Mesenchymal stem cell (in vitro differentiated cells and primary cell): Measurements from ENCODE around the gene FGFRL1.

ENCODE experiments used
- DNase-seq: peaks from one replicate; pipeline ENCODE4 v3.0.0-alpha.2; 2013
- H2AFZ ChIP-seq: one replicate; pipeline ENCODE4 v1.6.1; 2013; ENCODE audit warnings: low read depth, mild to moderate bottlenecking, control low read depth, inconsistent platforms, low read length, moderate library complexity
- H2AK5ac ChIP-seq: 2 replicates; pipeline ENCODE4 v1.6.1; 2013; ENCODE audit warnings: low read length, moderate library complexity, mild to moderate bottlenecking, inconsistent platforms; ENCODE audit not compliant: severe bottlenecking
- H2BK120ac ChIP-seq: one replicate; pipeline ENCODE4 v1.6.1; 2013; ENCODE audit warnings: low read depth, mild to moderate bottlenecking, inconsistent platforms, low read length, moderate library complexity
- H2BK12ac ChIP-seq, 2 experiments: one replicate each; pipeline ENCODE4 v1.6.1; 2013; ENCODE audit warnings: inconsistent platforms in 2 of 2, low read length in 2 of 2, mild to moderate bottlenecking in 2 of 2, moderate library complexity in 2 of 2, control low read depth in 1 of 2
- H2BK15ac ChIP-seq: one replicate; pipeline ENCODE4 v1.6.1; 2013; ENCODE audit warnings: mild to moderate bottlenecking, low read depth, inconsistent platforms; ENCODE audit not compliant: poor library complexity, severe bottlenecking
- H2BK5ac ChIP-seq: 2 replicates; pipeline ENCODE4 v1.6.1; 2013; ENCODE audit warnings: low read depth, mild to moderate bottlenecking, low read length, control low read depth, inconsistent platforms; ENCODE audit not compliant: poor library complexity, severe bottlenecking
- H3K14ac ChIP-seq, 2 experiments: one replicate each; pipeline ENCODE4 v1.6.1; 2013; ENCODE audit warnings: inconsistent platforms in 2 of 2, low read length in 2 of 2, control low read depth in 1 of 2, mild to moderate bottlenecking in 1 of 2, moderate library complexity in 1 of 2
- H3K18ac ChIP-seq, 2 experiments: one replicate each; pipeline ENCODE4 v1.6.1; 2013; ENCODE audit warnings: inconsistent platforms in 2 of 2, low read length in 2 of 2, control low read depth in 1 of 2, low read depth in 1 of 2, mild to moderate bottlenecking in 1 of 2
- H3K23ac ChIP-seq, 2 experiments: one replicate each; pipeline ENCODE4 v1.6.1; 2013; ENCODE audit warnings: inconsistent platforms in 2 of 2, low read length in 2 of 2, mild to moderate bottlenecking in 2 of 2, moderate library complexity in 2 of 2, control low read depth in 1 of 2
- H3K27ac ChIP-seq: 2 replicates; pipeline ENCODE4 v1.5.1; 2013; ENCODE audit warnings: mild to moderate bottlenecking, moderate library complexity, low read length, control low read depth, inconsistent platforms; ENCODE audit not compliant: poor library complexity, severe bottlenecking
- H3K27me3 ChIP-seq, 2 experiments: 2 replicates each; pipeline versions ENCODE4 v1.6.1 to v1.7.0; 2013; ENCODE audit warnings: low read length in 2 of 2, mild to moderate bottlenecking in 2 of 2, moderate library complexity in 2 of 2, control low read depth in 1 of 2, inconsistent platforms in 1 of 2; ENCODE audit not compliant: control insufficient read depth in 1 of 2, insufficient read depth in 1 of 2
- H3K36me3 ChIP-seq, 2 experiments: 2 replicates each; pipeline versions ENCODE4 v1.6.1 to v1.7.0; 2013; ENCODE audit warnings: low read length in 2 of 2, control low read depth in 1 of 2, inconsistent platforms in 1 of 2, low read depth in 1 of 2, mild to moderate bottlenecking in 1 of 2; ENCODE audit not compliant: insufficient read depth in 2 of 2, control insufficient read depth in 1 of 2
- H3K4ac ChIP-seq, 2 experiments: one replicate each; pipeline ENCODE4 v1.6.1; 2013; ENCODE audit warnings: inconsistent platforms in 2 of 2, low read length in 2 of 2, mild to moderate bottlenecking in 2 of 2, moderate library complexity in 2 of 2, control low read depth in 1 of 2, low read depth in 1 of 2
- H3K4me1 ChIP-seq: 2 replicates; pipeline ENCODE4 v1.6.1; 2013; ENCODE audit warnings: low read depth, low read length, control low read depth; ENCODE audit not compliant: control insufficient read depth, insufficient read depth
- H3K4me2 ChIP-seq: 2 replicates; pipeline ENCODE4 v1.6.1; 2013; ENCODE audit warnings: low read length, mild to moderate bottlenecking, inconsistent platforms; ENCODE audit not compliant: poor library complexity, severe bottlenecking
- H3K4me3 ChIP-seq, 2 experiments: 2 replicates each; pipeline versions ENCODE4 v1.5.1 to v1.7.0; 2013; ENCODE audit warnings: low read length in 2 of 2, mild to moderate bottlenecking in 2 of 2, control low read depth in 1 of 2, low read depth in 1 of 2; ENCODE audit not compliant: insufficient read depth in 1 of 2
- H3K79me1 ChIP-seq: replicated peaks from 2 replicates; pipeline ENCODE4 v1.6.1; 2013; ENCODE audit warnings: mild to moderate bottlenecking, control low read depth, low read length, inconsistent platforms; ENCODE audit not compliant: poor library complexity, severe bottlenecking
- H3K9ac ChIP-seq: 2 replicates; pipeline ENCODE4 v1.7.0; 2013; ENCODE audit warnings: mild to moderate bottlenecking, low read length, moderate library complexity
- H3K9me3 ChIP-seq: 2 replicates; pipeline ENCODE4 v1.7.0; 2013; ENCODE audit warnings: mild to moderate bottlenecking, low read length; ENCODE audit not compliant: control insufficient read depth
- H4K8ac ChIP-seq: one replicate; pipeline ENCODE4 v1.6.1; 2013; ENCODE audit warnings: inconsistent platforms, mild to moderate bottlenecking, low read length, moderate library complexity
- H4K91ac ChIP-seq: one replicate; pipeline ENCODE4 v1.6.1; 2013; ENCODE audit warnings: mild to moderate bottlenecking, low read length, inconsistent platforms
- WGBS: methylation state at CpG from one replicate; pipeline ENCODE4 v1.1.7; 2013; ENCODE audit warnings: mixed read lengths; 5-methylcytosine and 5-hydroxymethylcytosine counted together

FGFRL1 gene

GRCh38 chr4:1024882-1025545 lies 13.6 kb downstream of the FGFRL1 start:
- Histone ChIP-seq H3K4me1 (peaks cover 38% of the 10 kb centered on the region), H3K4me3 (no peak overlapping the region), H2BK120ac (no peak overlapping the region), H2BK5ac (no peak overlapping the region), H2AFZ (no peak overlapping the region), H3K4ac (no peak overlapping the region), H3K9ac (no peak overlapping the region), H3K27me3 (peaks cover 0 to 15% of the 10 kb centered on the region in 2 experiments), H2BK12ac (no peak overlapping the region), H4K91ac (no peak overlapping the region), H3K36me3 (peaks cover 20 to 55% of the 10 kb centered on the region in 2 experiments), H3K9me3 (no peaks in the 10 kb centered on the region), H2BK15ac (no peak overlapping the region), H3K18ac (no peak overlapping the region), H3K27ac (no peak overlapping the region), H3K4me2 (no peak overlapping the region), H3K23ac (peak overlapping the region in 1 of 2 experiments; percentile 1), H2AK5ac (no peak overlapping the region), H3K14ac (no peak overlapping the region), H4K8ac (no peak overlapping the region), H3K79me1 (peaks cover 16% of the 10 kb centered on the region)
- no peak for DNase-seq
- WGBS, result 98% methylated on average over 31 of the region's 32 CpGs

DNA sequence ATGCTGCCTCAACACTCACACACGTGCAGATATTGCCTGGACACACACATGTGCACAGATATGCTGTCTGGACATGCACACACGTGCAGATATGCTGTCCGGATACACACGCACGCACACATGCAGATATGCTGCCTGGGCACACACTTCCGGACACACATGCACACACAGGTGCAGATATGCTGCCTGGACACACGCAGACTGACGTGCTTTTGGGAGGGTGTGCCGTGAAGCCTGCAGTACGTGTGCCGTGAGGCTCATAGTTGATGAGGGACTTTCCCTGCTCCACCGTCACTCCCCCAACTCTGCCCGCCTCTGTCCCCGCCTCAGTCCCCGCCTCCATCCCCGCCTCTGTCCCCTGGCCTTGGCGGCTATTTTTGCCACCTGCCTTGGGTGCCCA lies 14.7 kb downstream of the FGFRL1 start:
- no peak overlapping the region for H3K18ac ChIP-seq
- H2AFZ ChIP-seq, result no peak overlapping the region
- no peak overlapping the region for H3K4me3 ChIP-seq
- H3K14ac ChIP-seq, result no peak overlapping the region
- no peak overlapping the region for H2BK12ac ChIP-seq
- no peak overlapping the region for H3K23ac ChIP-seq
- H3K27ac ChIP-seq, result no peak overlapping the region
- H2BK15ac ChIP-seq, result no peak overlapping the region
- no peak overlapping the region for H2AK5ac ChIP-seq
- no peak overlapping the region for H3K4me2 ChIP-seq
- DNase-seq, result peak; percentile 31
- no peak overlapping the region for H2BK5ac ChIP-seq
- H3K4me1 ChIP-seq, result peaks cover 41% of the 10 kb centered on the region
- WGBS, result 74% methylated on average over 17 of the region's 17 CpGs
- H3K9me3 ChIP-seq, result no peaks in the 10 kb centered on the region
- no peak overlapping the region for H2BK120ac ChIP-seq
- no peak overlapping the region for H4K91ac ChIP-seq
- no peak overlapping the region for H3K9ac ChIP-seq
- H4K8ac ChIP-seq, result no peak overlapping the region
- H3K27me3 ChIP-seq, result peaks cover 0 to 23% of the 10 kb centered on the region in 2 experiments
- no peak overlapping the region for H3K4ac ChIP-seq
- peaks cover 20 to 52% of the 10 kb centered on the region in 2 experiments for H3K36me3 ChIP-seq
- H3K79me1 ChIP-seq, result peaks cover 13% of the 10 kb centered on the region

- H3K79me1 ChIP-seq, result peaks cover under 1% of the 10 kb centered on the region
- H3K18ac ChIP-seq, result peak overlapping the region in 1 of 2 experiments; percentile 17
- H3K4me1 ChIP-seq, result peaks cover 34% of the 10 kb centered on the region
- H2AFZ ChIP-seq, result no peak overlapping the region
- no peak overlapping the region for H2BK120ac ChIP-seq
- H2BK15ac ChIP-seq, result peak overlapping the region; percentile 33
- peak overlapping the region in 1 of 2 experiments; percentile 72 for H3K14ac ChIP-seq
- peak overlapping the region in 1 of 2 experiments; percentile 24 for H2BK12ac ChIP-seq
- no peak overlapping the region for H3K4ac ChIP-seq
- no peak for DNase-seq
- no peak overlapping the region for H2BK5ac ChIP-seq
- H3K27ac ChIP-seq, result no peak overlapping the region
- no peak overlapping the region for H4K8ac ChIP-seq
- no peaks in the 10 kb centered on the region for H3K9me3 ChIP-seq
- H3K9ac ChIP-seq, result no peak overlapping the region
- peaks cover 0 to 36% of the 10 kb centered on the region in 2 experiments for H3K27me3 ChIP-seq
- peak overlapping the region; percentile 24 for H2AK5ac ChIP-seq
- no peak overlapping the region for H3K4me2 ChIP-seq
- peaks cover 20 to 45% of the 10 kb centered on the region in 2 experiments for H3K36me3 ChIP-seq
- H3K23ac ChIP-seq, result no peak overlapping the region
- H4K91ac ChIP-seq, result peak overlapping the region; percentile 62
- WGBS, result 80% methylated on average over 26 of the region's 26 CpGs
- H3K4me3 ChIP-seq, result no peak overlapping the region
Measured at GRCh38 chr4:1027219-1027914, 15.9 kb downstream of the FGFRL1 start.

- H3K27me3 ChIP-seq, result peaks cover 0 to 40% of the 10 kb centered on the region in 2 experiments
- H3K27ac ChIP-seq, result no peak overlapping the region
- no peak overlapping the region for H3K4me3 ChIP-seq
- no peaks in the 10 kb centered on the region for H3K9me3 ChIP-seq
- peak overlapping the region; percentile 33 for H2BK15ac ChIP-seq
- no peak overlapping the region for H3K4me2 ChIP-seq
- H3K36me3 ChIP-seq, result peaks cover 20 to 40% of the 10 kb centered on the region in 2 experiments
- no peak overlapping the region for H2BK120ac ChIP-seq
- DNase-seq, result peak; percentile 14
- H3K23ac ChIP-seq, result no peak overlapping the region
- H3K79me1 ChIP-seq, result no peaks in the 10 kb centered on the region
- WGBS, result 64% methylated on average over 9 of the region's 9 CpGs
- no peak overlapping the region for H3K9ac ChIP-seq
- no peak overlapping the region for H2BK5ac ChIP-seq
- H3K14ac ChIP-seq, result no peak overlapping the region
- peak overlapping the region; percentile 62 for H4K91ac ChIP-seq
- peak overlapping the region in 1 of 2 experiments; percentile 60 for H2BK12ac ChIP-seq
- no peak overlapping the region for H3K4ac ChIP-seq
- no peak overlapping the region for H4K8ac ChIP-seq
- H2AFZ ChIP-seq, result no peak overlapping the region
- H3K4me1 ChIP-seq, result peaks cover 34% of the 10 kb centered on the region
- no peak overlapping the region for H2AK5ac ChIP-seq
- peak overlapping the region; percentile 17 to 48 for H3K18ac ChIP-seq
Measured at GRCh38 chr4:1027915-1028238, 16.5 kb downstream of the FGFRL1 start.
